ENCODE measurements around the gene PIEZO2.

GRCh38 chr18:10724666-10725065 is 424.7 kb downstream of the PIEZO2 start:
- TF ChIP-seq POLR2A (IDR thresholded peaks at IDR 0.05) = no peak
- TF ChIP-seq, protein P1, sequence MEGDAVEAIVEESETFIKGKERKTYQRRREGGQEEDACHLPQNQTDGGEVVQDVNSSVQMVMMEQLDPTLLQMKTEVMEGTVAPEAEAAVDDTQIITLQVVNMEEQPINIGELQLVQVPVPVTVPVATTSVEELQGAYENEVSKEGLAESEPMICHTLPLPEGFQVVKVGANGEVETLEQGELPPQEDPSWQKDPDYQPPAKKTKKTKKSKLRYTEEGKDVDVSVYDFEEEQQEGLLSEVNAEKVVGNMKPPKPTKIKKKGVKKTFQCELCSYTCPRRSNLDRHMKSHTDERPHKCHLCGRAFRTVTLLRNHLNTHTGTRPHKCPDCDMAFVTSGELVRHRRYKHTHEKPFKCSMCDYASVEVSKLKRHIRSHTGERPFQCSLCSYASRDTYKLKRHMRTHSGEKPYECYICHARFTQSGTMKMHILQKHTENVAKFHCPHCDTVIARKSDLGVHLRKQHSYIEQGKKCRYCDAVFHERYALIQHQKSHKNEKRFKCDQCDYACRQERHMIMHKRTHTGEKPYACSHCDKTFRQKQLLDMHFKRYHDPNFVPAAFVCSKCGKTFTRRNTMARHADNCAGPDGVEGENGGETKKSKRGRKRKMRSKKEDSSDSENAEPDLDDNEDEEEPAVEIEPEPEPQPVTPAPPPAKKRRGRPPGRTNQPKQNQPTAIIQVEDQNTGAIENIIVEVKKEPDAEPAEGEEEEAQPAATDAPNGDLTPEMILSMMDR (IDR thresholded peaks at IDR 0.05) = no peak

Data from breast epithelium (tissue), 3 donors.